ENCODE measurements around the gene UTP4. TPM values are rescaled to one million over a fixed set of nuclear protein-coding genes. Genes with fewer than 3 reads are reported as not detected.
A peak's percentile ranks its signal among the peaks of the same experiment; 100 is the strongest.

Gene UTP4
- total and polyA plus RNA-seq, 4 experiments from 2014 or later: 36.9 to 96.5 (median 50.9) TPM

GRCh38 chr16:69160192-69160591 lies 27.7 kb downstream of the UTP4 start:
- peak overlapping the region in 2 of 7 donors; percentile 24 to 51 for H3K27ac Mint-ChIP-seq
- CTCF ChIA-PET (ENCODE audit: partially characterized antibody): interaction anchor here (0.7 to 10.1 kb wide), 2 partner anchors 9 to 700 kb away, joined by 3 to 61 read pairs; no protein-coding TSS in a partner anchor

GRCh38 chr16:69165584-69165983 lies 33.1 kb downstream of the UTP4 start:
- DNase-seq: no peak
- Mint-ChIP-seq H3K4me1 (peaks cover 23 to 26% (median 25%) of the 10 kb centered on the region in 4 donors), H3K9me3 (no peaks in the 10 kb centered on the region), H3K36me3 (peaks cover 43 to 66% of the 10 kb centered on the region in 2 donors), H3K4me3 (no peak overlapping the region), H3K27ac (peak overlapping the region in 5 of 7 donors; percentile 22 to 85 (median 45)), H3K27me3 (no peaks in the 10 kb centered on the region)
- Histone ChIP-seq H3K36me3 (ENCODE audit: insufficient read depth, low read length) (peaks cover 45% of the 10 kb centered on the region), H3K4me3 (ENCODE audit: low read length in 2 of 2) (no peak overlapping the region), H3K9me3 (ENCODE audit: control insufficient read depth in 1 of 2, low read length in 2 of 2) (no peaks in the 10 kb centered on the region), H3K27me3 (ENCODE audit: insufficient read depth, low read length) (no peaks in the 10 kb centered on the region), H3K4me1 (ENCODE audit: insufficient read depth, low read length) (peaks cover 24% of the 10 kb centered on the region), H3K27ac (ENCODE audit: low read depth, low read length) (no peak overlapping the region)
- ChIA-PET CTCF (ENCODE audit: partially characterized antibody) (interaction anchor here (0.7 to 10.1 kb wide), 5 partner anchors 10 to 120 kb away, joined by 3 to 61 read pairs (median 8); partner anchors contain the start of gene SNTB2), POLR2A (ENCODE audit: partially characterized antibody) (interaction anchor here (1.2 to 4.4 kb wide), 2 partner anchors 11 to 22 kb away, joined by 3 to 28 read pairs; partner anchors contain the start of gene SNTB2)
- intact Hi-C loops (cut with micrococcal nuclease): no loop called here

More at GRCh38 chr16:69160192-69160591, 27.7 kb downstream of the UTP4 start:
- intact Hi-C loops (cut with micrococcal nuclease): no loop called here
- no peak overlapping the region for H3K4me3 ChIP-seq (ENCODE audit: low read length in 2 of 2)
- POLR2A ChIA-PET (ENCODE audit: partially characterized antibody): no interaction called here
- peaks cover 52% of the 10 kb centered on the region for H3K36me3 ChIP-seq (ENCODE audit: insufficient read depth, low read length)
- H3K4me3 Mint-ChIP-seq: no peak overlapping the region
- H3K27me3 Mint-ChIP-seq: no peaks in the 10 kb centered on the region
- peaks cover 49 to 65% of the 10 kb centered on the region in 2 donors for H3K36me3 Mint-ChIP-seq
- no peak overlapping the region for H3K27ac ChIP-seq (ENCODE audit: low read depth, low read length)
- DNase-seq: no peak
- H3K27me3 ChIP-seq (ENCODE audit: insufficient read depth, low read length): no peaks in the 10 kb centered on the region
- H3K9me3 ChIP-seq (ENCODE audit: control insufficient read depth in 1 of 2, low read length in 2 of 2): no peaks in the 10 kb centered on the region
- H3K9me3 Mint-ChIP-seq: no peaks in the 10 kb centered on the region
- no peaks in the 10 kb centered on the region for H3K4me1 ChIP-seq (ENCODE audit: insufficient read depth, low read length)
- H3K4me1 Mint-ChIP-seq: peaks cover 0 to 5% (median 1%) of the 10 kb centered on the region in 4 donors

- peaks cover 37 to 60% of the 10 kb centered on the region in 2 donors for H3K36me3 Mint-ChIP-seq
- Histone ChIP-seq H3K4me3 (ENCODE audit: low read length in 2 of 2) (no peak overlapping the region), H3K9me3 (ENCODE audit: control insufficient read depth in 1 of 2, low read length in 2 of 2) (no peaks in the 10 kb centered on the region), H3K36me3 (ENCODE audit: insufficient read depth, low read length) (peaks cover 37% of the 10 kb centered on the region), H3K27ac (ENCODE audit: low read depth, low read length) (peak overlapping the region; percentile 15), H3K27me3 (ENCODE audit: insufficient read depth, low read length) (no peaks in the 10 kb centered on the region), H3K4me1 (ENCODE audit: insufficient read depth, low read length) (peaks cover 24% of the 10 kb centered on the region)
- peak overlapping the region; percentile 45 to 85 (median 76) for H3K27ac Mint-ChIP-seq
- H3K4me3 Mint-ChIP-seq: peak overlapping the region in 7 of 8 donors; percentile 2 to 63 (median 16)
- peak; percentile 17 to 70 (median 23) for DNase-seq
- H3K9me3 Mint-ChIP-seq: no peaks in the 10 kb centered on the region
- H3K27me3 Mint-ChIP-seq: no peaks in the 10 kb centered on the region
- POLR2A ChIA-PET (ENCODE audit: partially characterized antibody): interaction anchor here (1.2 to 4.4 kb wide), 2 partner anchors 12 to 21 kb away, joined by 3 to 28 read pairs; partner anchors contain the start of gene SNTB2
- intact Hi-C loops (cut with micrococcal nuclease): no loop called here
- H3K4me1 Mint-ChIP-seq: peaks cover 23 to 26% (median 25%) of the 10 kb centered on the region in 4 donors
- CTCF ChIA-PET (ENCODE audit: partially characterized antibody): interaction anchor here (1.0 to 10.1 kb wide), 4 partner anchors 10 to 120 kb away, joined by 3 to 61 read pairs (median 16); partner anchors contain the start of gene SNTB2
These were observed 33.9 kb downstream of the UTP4 start for GRCh38 chr16:69166221-69166833.

- H3K36me3 ChIP-seq (ENCODE audit: insufficient read depth, low read length): peaks cover 33% of the 10 kb centered on the region
- no peak for DNase-seq
- H3K4me1 ChIP-seq (ENCODE audit: insufficient read depth, low read length): peaks cover 24% of the 10 kb centered on the region
- CTCF ChIA-PET (ENCODE audit: partially characterized antibody): interaction anchor here (1.0 to 10.1 kb wide), 5 partner anchors 9 to 119 kb away, joined by 3 to 61 read pairs (median 8); partner anchors contain the start of gene SNTB2
- Mint-ChIP-seq H3K36me3 (peaks cover 36 to 58% of the 10 kb centered on the region in 2 donors), H3K27me3 (no peaks in the 10 kb centered on the region), H3K4me1 (peaks cover 23 to 26% (median 25%) of the 10 kb centered on the region in 4 donors), H3K4me3 (peak overlapping the region in 3 of 8 donors; percentile 2 to 63 (median 58)), H3K9me3 (peaks cover 0 to 2% (median 0%) of the 10 kb centered on the region in 8 donors), H3K27ac (peak overlapping the region in 6 of 7 donors; percentile 45 to 85 (median 76))
- intact Hi-C loops (cut with micrococcal nuclease): no loop called here
- no peaks in the 10 kb centered on the region for H3K9me3 ChIP-seq (ENCODE audit: control insufficient read depth in 1 of 2, low read length in 2 of 2)
- POLR2A ChIA-PET (ENCODE audit: partially characterized antibody): interaction anchor here (4.4 kb wide), 1 partner anchor 20 kb away, joined by 28 read pairs; the partner anchor contains the start of gene SNTB2
- no peaks in the 10 kb centered on the region for H3K27me3 ChIP-seq (ENCODE audit: insufficient read depth, low read length)
- H3K27ac ChIP-seq (ENCODE audit: low read depth, low read length): no peak overlapping the region
- H3K4me3 ChIP-seq (ENCODE audit: low read length in 2 of 2): no peak overlapping the region
These were observed 34.8 kb downstream of the UTP4 start for GRCh38 chr16:69166946-69167930.

- ChIA-PET POLR2A (ENCODE audit: partially characterized antibody) (interaction anchor here (0.8 kb wide), 1 partner anchor 10 kb away, joined by 3 read pairs; no protein-coding TSS in a partner anchor), CTCF (ENCODE audit: partially characterized antibody) (interaction anchor here (10.1 kb wide), 1 partner anchor 18 kb away, joined by 61 read pairs; no protein-coding TSS in a partner anchor)
- Histone ChIP-seq H3K27me3 (ENCODE audit: insufficient read depth, low read length) (no peaks in the 10 kb centered on the region), H3K36me3 (ENCODE audit: insufficient read depth, low read length) (peaks cover 23% of the 10 kb centered on the region), H3K27ac (ENCODE audit: low read depth, low read length) (no peak overlapping the region), H3K9me3 (ENCODE audit: control insufficient read depth in 1 of 2, low read length in 2 of 2) (no peaks in the 10 kb centered on the region), H3K4me1 (ENCODE audit: insufficient read depth, low read length) (peaks cover 24% of the 10 kb centered on the region), H3K4me3 (ENCODE audit: low read length in 2 of 2) (no peak overlapping the region)
- peaks cover 0 to 2% (median 0%) of the 10 kb centered on the region in 8 donors for H3K9me3 Mint-ChIP-seq
- peaks cover 25 to 30% (median 26%) of the 10 kb centered on the region in 4 donors for H3K4me1 Mint-ChIP-seq
- no peak for DNase-seq
- peaks cover 28 to 47% of the 10 kb centered on the region in 2 donors for H3K36me3 Mint-ChIP-seq
- no peaks in the 10 kb centered on the region for H3K27me3 Mint-ChIP-seq
- intact Hi-C loops (cut with micrococcal nuclease): no loop called here
- H3K27ac Mint-ChIP-seq: no peak overlapping the region
- H3K4me3 Mint-ChIP-seq: no peak overlapping the region
These were observed 36.6 kb downstream of the UTP4 start for GRCh38 chr16:69169051-69169450.

- intact Hi-C loops (cut with micrococcal nuclease): no loop called here
- Mint-ChIP-seq H3K27ac (peak overlapping the region in 3 of 7 donors; percentile 19 to 60 (median 59)), H3K36me3 (peaks cover 26 to 42% of the 10 kb centered on the region in 2 donors), H3K27me3 (no peaks in the 10 kb centered on the region), H3K4me1 (peaks cover 25 to 30% (median 26%) of the 10 kb centered on the region in 4 donors), H3K4me3 (peak overlapping the region in 1 of 8 donors; percentile 56), H3K9me3 (peaks cover 0 to 2% (median 0%) of the 10 kb centered on the region in 8 donors)
- H3K36me3 ChIP-seq (ENCODE audit: insufficient read depth, low read length): peaks cover 20% of the 10 kb centered on the region
- DNase-seq: no peak
- peaks cover 24% of the 10 kb centered on the region for H3K4me1 ChIP-seq (ENCODE audit: insufficient read depth, low read length)
- H3K4me3 ChIP-seq (ENCODE audit: low read length in 2 of 2): no peak overlapping the region
- no peaks in the 10 kb centered on the region for H3K27me3 ChIP-seq (ENCODE audit: insufficient read depth, low read length)
- H3K27ac ChIP-seq (ENCODE audit: low read depth, low read length): no peak overlapping the region
- POLR2A ChIA-PET (ENCODE audit: partially characterized antibody): no interaction called here
- no peaks in the 10 kb centered on the region for H3K9me3 ChIP-seq (ENCODE audit: control insufficient read depth in 1 of 2, low read length in 2 of 2)
- CTCF ChIA-PET (ENCODE audit: partially characterized antibody): interaction anchor here (10.1 kb wide), 1 partner anchor 19 kb away, joined by 61 read pairs; no protein-coding TSS in a partner anchor
These were observed 37.3 kb downstream of the UTP4 start for GRCh38 chr16:69169607-69170352.
